IgD-negative memory B cell (primary cell): ENCODE measurements around the gene SPTBN1. TPM values are rescaled to one million over a fixed set of nuclear protein-coding genes. Genes with fewer than 3 reads are reported as not detected.

Experiments
- H3K27ac Mint-ChIP-seq, 3 donors: one replicate each; pipeline ENCODE4 v1.8.0; 2020 to 2022; ENCODE audit warnings: mild to moderate bottlenecking in 3 of 3, mixed read lengths in 3 of 3, moderate library complexity in 1 of 3
- H3K27me3 Mint-ChIP-seq: one replicate; pipeline ENCODE4 v1.8.0; 2021; ENCODE audit warnings: mixed read lengths
- H3K36me3 Mint-ChIP-seq: one replicate; pipeline ENCODE4 v1.8.0; 2020; ENCODE audit warnings: mild to moderate bottlenecking, mixed read lengths
- H3K4me1 Mint-ChIP-seq, 3 donors: one replicate each; pipeline ENCODE4 v1.8.0; 2020 to 2022; ENCODE audit warnings: mixed read lengths in 3 of 3, mild to moderate bottlenecking in 1 of 3
- H3K4me3 Mint-ChIP-seq, 4 donors: one replicate each; pipeline ENCODE4 v1.8.0; 2020 to 2022; ENCODE audit warnings: mild to moderate bottlenecking in 4 of 4, mixed read lengths in 4 of 4, moderate library complexity in 3 of 4
- H3K9me3 Mint-ChIP-seq, 3 donors: one replicate each; pipeline ENCODE4 v1.8.0; 2020 to 2021; ENCODE audit warnings: mixed read lengths in 3 of 3, mild to moderate bottlenecking in 1 of 3
- polyA plus RNA-seq: library from polyadenylated mRNA; unstranded; fragments of 300-500 nt; fragmentation: Illumina TruSeq; gene quantifications from one replicate; pipeline ENCODE4 v1.2.3, GENCODE V29; 2021

SPTBN1 gene
- polyA plus RNA-seq, 1 donor from 2014 or later = 57.8 TPM

GRCh38 chr2:54531558-54531957 is 75.4 kb downstream of the SPTBN1 start:
- Mint-ChIP-seq H3K36me3 (no peaks in the 10 kb centered on the region), H3K9me3 (no peaks in the 10 kb centered on the region), H3K27me3 (peaks cover 2% of the 10 kb centered on the region), H3K4me3 (no peak overlapping the region), H3K27ac (no peak overlapping the region), H3K4me1 (peaks cover 0 to 17% (median 14%) of the 10 kb centered on the region in 3 donors)

GRCh38 chr2:54534221-54534620 is 78.1 kb downstream of the SPTBN1 start:
- no peak overlapping the region for H3K4me3 Mint-ChIP-seq
- H3K4me1 Mint-ChIP-seq = peaks cover 0 to 17% (median 16%) of the 10 kb centered on the region in 3 donors
- peaks cover 2% of the 10 kb centered on the region for H3K27me3 Mint-ChIP-seq
- no peaks in the 10 kb centered on the region for H3K9me3 Mint-ChIP-seq
- H3K27ac Mint-ChIP-seq = no peak overlapping the region
- peaks cover 2% of the 10 kb centered on the region for H3K36me3 Mint-ChIP-seq

GRCh38 chr2:54534625-54535024 is 78.5 kb downstream of the SPTBN1 start:
- no peak overlapping the region for H3K4me3 Mint-ChIP-seq
- H3K36me3 Mint-ChIP-seq = peaks cover 2% of the 10 kb centered on the region
- no peak overlapping the region for H3K27ac Mint-ChIP-seq
- no peaks in the 10 kb centered on the region for H3K9me3 Mint-ChIP-seq
- H3K4me1 Mint-ChIP-seq = peaks cover 0 to 17% (median 16%) of the 10 kb centered on the region in 3 donors
- H3K27me3 Mint-ChIP-seq = peaks cover 2% of the 10 kb centered on the region

GRCh38 chr2:54535599-54536195 is 79.6 kb downstream of the SPTBN1 start:
- Mint-ChIP-seq H3K9me3 (no peaks in the 10 kb centered on the region), H3K36me3 (peaks cover 2% of the 10 kb centered on the region), H3K27ac (no peak overlapping the region), H3K4me1 (peaks cover 0 to 17% (median 15%) of the 10 kb centered on the region in 3 donors), H3K4me3 (no peak overlapping the region), H3K27me3 (peaks cover 2% of the 10 kb centered on the region)

GRCh38 chr2:54536720-54537119 is 80.6 kb downstream of the SPTBN1 start:
- peaks cover 2% of the 10 kb centered on the region for H3K36me3 Mint-ChIP-seq
- H3K4me1 Mint-ChIP-seq = peaks cover 0 to 17% (median 15%) of the 10 kb centered on the region in 3 donors
- no peak overlapping the region for H3K27ac Mint-ChIP-seq
- H3K27me3 Mint-ChIP-seq = peaks cover 2% of the 10 kb centered on the region
- H3K4me3 Mint-ChIP-seq = no peak overlapping the region
- no peaks in the 10 kb centered on the region for H3K9me3 Mint-ChIP-seq

GRCh38 chr2:54538537-54538936 is 82.4 kb downstream of the SPTBN1 start:
- H3K9me3 Mint-ChIP-seq = no peaks in the 10 kb centered on the region
- peaks cover 0 to 9% (median 8%) of the 10 kb centered on the region in 3 donors for H3K4me1 Mint-ChIP-seq
- no peak overlapping the region for H3K27ac Mint-ChIP-seq
- peaks cover 4% of the 10 kb centered on the region for H3K36me3 Mint-ChIP-seq
- H3K4me3 Mint-ChIP-seq = no peak overlapping the region
- no peaks in the 10 kb centered on the region for H3K27me3 Mint-ChIP-seq

GRCh38 chr2:54539683-54540082 is 83.6 kb downstream of the SPTBN1 start:
- no peaks in the 10 kb centered on the region for H3K27me3 Mint-ChIP-seq
- no peaks in the 10 kb centered on the region for H3K9me3 Mint-ChIP-seq
- no peak overlapping the region for H3K27ac Mint-ChIP-seq
- no peak overlapping the region for H3K4me3 Mint-ChIP-seq
- peaks cover 0 to 15% (median 5%) of the 10 kb centered on the region in 3 donors for H3K4me1 Mint-ChIP-seq
- peaks cover 4% of the 10 kb centered on the region for H3K36me3 Mint-ChIP-seq

GRCh38 chr2:54540194-54540593 is 84.1 kb downstream of the SPTBN1 start:
- Mint-ChIP-seq H3K36me3 (peaks cover 4% of the 10 kb centered on the region), H3K4me3 (no peak overlapping the region), H3K4me1 (peaks cover 0 to 11% (median 5%) of the 10 kb centered on the region in 3 donors), H3K9me3 (no peaks in the 10 kb centered on the region), H3K27me3 (no peaks in the 10 kb centered on the region), H3K27ac (no peak overlapping the region)

- no peaks in the 10 kb centered on the region for H3K9me3 Mint-ChIP-seq
- H3K36me3 Mint-ChIP-seq = peaks cover 4% of the 10 kb centered on the region
- H3K27ac Mint-ChIP-seq = no peak overlapping the region
- peaks cover 0 to 7% (median 2%) of the 10 kb centered on the region in 3 donors for H3K4me1 Mint-ChIP-seq
- H3K27me3 Mint-ChIP-seq = no peaks in the 10 kb centered on the region
- H3K4me3 Mint-ChIP-seq = no peak overlapping the region
Observed at GRCh38 chr2:54541995-54542394, 85.9 kb downstream of the SPTBN1 start.

- Mint-ChIP-seq H3K4me1 (peaks cover 0 to 7% (median 1%) of the 10 kb centered on the region in 3 donors), H3K4me3 (no peak overlapping the region), H3K27ac (no peak overlapping the region), H3K27me3 (no peaks in the 10 kb centered on the region), H3K9me3 (no peaks in the 10 kb centered on the region), H3K36me3 (peaks cover 2% of the 10 kb centered on the region)
Observed at GRCh38 chr2:54543733-54544396, 87.7 kb downstream of the SPTBN1 start.

- peaks cover 2 to 7% (median 7%) of the 10 kb centered on the region in 3 donors for H3K4me1 Mint-ChIP-seq
- no peaks in the 10 kb centered on the region for H3K9me3 Mint-ChIP-seq
- peaks cover 2% of the 10 kb centered on the region for H3K36me3 Mint-ChIP-seq
- peak overlapping the region in 1 of 3 donors; percentile 4 for H3K27ac Mint-ChIP-seq
- no peak overlapping the region for H3K4me3 Mint-ChIP-seq
- no peaks in the 10 kb centered on the region for H3K27me3 Mint-ChIP-seq
Observed at GRCh38 chr2:54545702-54546450, 89.7 kb downstream of the SPTBN1 start.

GRCh38 chr2:54546518-54546917 is 90.4 kb downstream of the SPTBN1 start:
- no peaks in the 10 kb centered on the region for H3K27me3 Mint-ChIP-seq
- no peaks in the 10 kb centered on the region for H3K9me3 Mint-ChIP-seq
- no peak overlapping the region for H3K4me3 Mint-ChIP-seq
- peaks cover 8 to 14% (median 13%) of the 10 kb centered on the region in 3 donors for H3K4me1 Mint-ChIP-seq
- H3K27ac Mint-ChIP-seq = peak overlapping the region in 2 of 3 donors; percentile 4 to 16
- peaks cover 2% of the 10 kb centered on the region for H3K36me3 Mint-ChIP-seq

- Mint-ChIP-seq H3K4me3 (no peak overlapping the region), H3K27me3 (no peaks in the 10 kb centered on the region), H3K27ac (peak overlapping the region in 1 of 3 donors; percentile 16), H3K36me3 (peaks cover 2% of the 10 kb centered on the region), H3K4me1 (peaks cover 9 to 18% (median 17%) of the 10 kb centered on the region in 3 donors), H3K9me3 (no peaks in the 10 kb centered on the region)
Observed at GRCh38 chr2:54546923-54547720, 91.0 kb downstream of the SPTBN1 start.

GRCh38 chr2:54549430-54549829 is 93.3 kb downstream of the SPTBN1 start:
- H3K9me3 Mint-ChIP-seq = no peaks in the 10 kb centered on the region
- H3K4me1 Mint-ChIP-seq = peaks cover 10 to 27% (median 18%) of the 10 kb centered on the region in 3 donors
- H3K36me3 Mint-ChIP-seq = no peaks in the 10 kb centered on the region
- H3K4me3 Mint-ChIP-seq = no peak overlapping the region
- H3K27me3 Mint-ChIP-seq = no peaks in the 10 kb centered on the region
- H3K27ac Mint-ChIP-seq = no peak overlapping the region
